ENCODE results near the gene CRYBA4.
"Not testable (repeated sequence)": the region's sequence is repeated elsewhere in the genome, so short reads cannot be mapped to it uniquely, and the experiment has no call there.

Gene CRYBA4

GRCh38 chr22:26597480-26597879 lies 24.3 kb upstream of the CRYBA4 start:
- DNase-seq, result no peak

- no peak for DNase-seq
These were observed 22.3 kb upstream of the CRYBA4 start for GRCh38 chr22:26599505-26599904.

GRCh38 chr22:26601726-26602125 lies 20.0 kb upstream of the CRYBA4 start:
- DNase-seq, result no peak

- no peak for DNase-seq
These were observed 19.6 kb upstream of the CRYBA4 start for GRCh38 chr22:26602127-26602526.

GRCh38 chr22:26604368-26604767 lies 17.4 kb upstream of the CRYBA4 start:
- no peak for DNase-seq

- no peak for DNase-seq
These were observed 15.2 kb upstream of the CRYBA4 start for GRCh38 chr22:26606611-26607010.

- no peak for DNase-seq
These were observed 13.6 kb upstream of the CRYBA4 start for GRCh38 chr22:26608129-26608528.

- DNase-seq, result no peak
These were observed 12.5 kb upstream of the CRYBA4 start for GRCh38 chr22:26609287-26609686.

- DNase-seq, result peak; percentile 77
These were observed 11.4 kb upstream of the CRYBA4 start for GRCh38 chr22:26610072-26610958.

GRCh38 chr22:26610996-26611395 lies 10.8 kb upstream of the CRYBA4 start:
- no peak for DNase-seq

GRCh38 chr22:26612652-26613051 lies 9.1 kb upstream of the CRYBA4 start:
- DNase-seq, result no peak

- DNase-seq, result not testable (repeated sequence)
These were observed 8.0 kb upstream of the CRYBA4 start for GRCh38 chr22:26613753-26614152.

- no peak for DNase-seq
These were observed 7.4 kb upstream of the CRYBA4 start for GRCh38 chr22:26614322-26614721.

GRCh38 chr22:26615149-26615548 lies 6.6 kb upstream of the CRYBA4 start:
- no peak for DNase-seq

- DNase-seq, result no peak
These were observed 5.8 kb upstream of the CRYBA4 start for GRCh38 chr22:26615830-26616435.

GRCh38 chr22:26616650-26617049 lies 5.1 kb upstream of the CRYBA4 start:
- DNase-seq, result no peak

- DNase-seq, result no peak
These were observed 4.2 kb upstream of the CRYBA4 start, which contains the start of gene CRYBB1 for GRCh38 chr22:26617271-26618199. TSS of gene CRYBB1 (minus strand) at chr22:26618027. CDS start at chr22:26616319, 1,708 bp downstream.

- DNase-seq, result no peak
These were observed 3.3 kb upstream of the CRYBA4 start for GRCh38 chr22:26618455-26618854.

- peak; percentile 56 for DNase-seq
These were observed 2.3 kb upstream of the CRYBA4 start for GRCh38 chr22:26619510-26619909.

GRCh38 chr22:26620197-26620596 lies 1.6 kb upstream of the CRYBA4 start:
- DNase-seq, result no peak

GRCh38 chr22:26623984-26624383 lies 2.2 kb downstream of the CRYBA4 start:
- no peak for DNase-seq

- no peak for DNase-seq
These were observed 3.0 kb downstream of the CRYBA4 start for GRCh38 chr22:26624803-26625202.
